Neural cell (in vitro differentiated cells): ENCODE results near the gene WIPF3. TPM values are rescaled to one million over a fixed set of nuclear protein-coding genes. Genes with fewer than 3 reads are reported as not detected.

Experiments
- H2AFZ ChIP-seq: fragments of 200-600, 300-800 bp; sonication (generic), shearing (Covaris generic); 2 replicates; pipeline ENCODE4 v1.6.0; 2014; ENCODE audit warnings: low read depth, mild to moderate bottlenecking, antibody characterized with exemption, low read length, moderate library complexity
- H3F3A ChIP-seq: fragments of 200-600 bp; shearing (Covaris generic); 2 replicates; pipeline ENCODE4 v1.6.1; 2016; ENCODE audit warnings: mild to moderate bottlenecking, moderate library complexity, mixed read lengths, antibody characterized with exemption, low read length; ENCODE audit not compliant: insufficient read depth, poor library complexity, severe bottlenecking
- H3K27ac ChIP-seq: fragments of 200-600, 300-800 bp; sonication (generic), shearing (Covaris generic); 2 replicates; pipeline ENCODE4 v1.5.1; 2014; ENCODE audit warnings: mild to moderate bottlenecking, low read length, moderate library complexity
- H3K27me3 ChIP-seq: fragments of 300-800, 200-600 bp; sonication (generic), shearing (Covaris generic); 2 replicates; pipeline ENCODE4 v1.6.0; 2014; ENCODE audit warnings: mild to moderate bottlenecking, low read depth, low read length, moderate library complexity; ENCODE audit not compliant: insufficient read depth
- H3K36me3 ChIP-seq: fragments of 300-800, 200-600 bp; sonication (generic), shearing (Covaris generic); 2 replicates; pipeline ENCODE4 v1.5.1; 2014; ENCODE audit warnings: mild to moderate bottlenecking, antibody characterized with exemption, low read length, moderate library complexity; ENCODE audit not compliant: insufficient read depth
- H3K4me2 ChIP-seq: fragments of 300-800, 200-600 bp; sonication (generic), shearing (Covaris generic); 2 replicates; pipeline ENCODE4 v1.6.0; 2014; ENCODE audit warnings: mild to moderate bottlenecking, low read length
- H3K4me3 ChIP-seq: fragments of 300-800, 200-600 bp; sonication (generic), shearing (Covaris generic); 2 replicates; pipeline ENCODE4 v1.5.1; 2014; ENCODE audit warnings: mild to moderate bottlenecking, low read length, moderate library complexity
- H3K79me2 ChIP-seq: fragments of 200-600 bp; shearing (Covaris generic); replicated peaks from 2 replicates; pipeline ENCODE4 v1.6.0; 2014; ENCODE audit warnings: mild to moderate bottlenecking, low read length, moderate library complexity; ENCODE audit not compliant: insufficient read depth
- H3K9ac ChIP-seq: fragments of 300-800, 200-600 bp; sonication (generic), shearing (Covaris generic); 2 replicates; pipeline ENCODE4 v1.6.1; 2016; ENCODE audit warnings: mild to moderate bottlenecking, low read length, mixed read lengths
- H3K9me2 ChIP-seq: fragments of 200-600 bp; shearing (Covaris generic); 2 replicates; pipeline ENCODE4 v1.6.1; 2016; ENCODE audit warnings: mild to moderate bottlenecking, low read length, mixed read lengths; ENCODE audit not compliant: insufficient read depth
- H3K9me3 ChIP-seq: fragments of 200-600, 300-800 bp; sonication (generic), shearing (Covaris generic); 2 replicates; pipeline ENCODE4 v1.6.1; 2016; ENCODE audit warnings: mild to moderate bottlenecking, mixed run types, low read length, moderate library complexity, mixed read lengths
- H4K20me1 ChIP-seq: fragments of 200-600 bp; shearing (Covaris generic); 2 replicates; pipeline ENCODE4 v1.6.1; 2016; ENCODE audit warnings: mild to moderate bottlenecking, mixed run types; ENCODE audit not compliant: insufficient read depth
- CTCF ChIP-seq: fragments of 450-650 bp; IDR thresholded peaks from 2 replicates; pipeline ENCODE4 v1.5.1; 2014; ENCODE audit warnings: antibody characterized with exemption, mild to moderate bottlenecking, moderate library complexity; ENCODE audit not compliant: poor library complexity, severe bottlenecking
- EP300 ChIP-seq: fragments of 450-650 bp; conservative IDR thresholded peaks from 2 replicates; pipeline ENCODE4 v1.6.1; 2014; ENCODE audit warnings: antibody characterized with exemption, mild to moderate bottlenecking, moderate library complexity; ENCODE audit not compliant: poor library complexity, severe bottlenecking
- EZH2 ChIP-seq: fragments of 200-600, 300-800 bp; shearing (Covaris generic), sonication (generic); IDR thresholded peaks from 2 replicates; pipeline ENCODE4 v1.6.1; 2014; ENCODE audit warnings: antibody characterized with exemption, low read length, borderline replicate concordance, mild to moderate bottlenecking; ENCODE audit not compliant: insufficient read depth, poor library complexity, severe bottlenecking
- MXI1 ChIP-seq: fragments of 450-650 bp; conservative IDR thresholded peaks from 2 replicates; pipeline ENCODE4 v1.6.1; 2014; ENCODE audit warnings: antibody characterized with exemption, mild to moderate bottlenecking; ENCODE audit not compliant: poor library complexity, severe bottlenecking
- POLR2AphosphoS5 ChIP-seq: IDR thresholded peaks from 2 replicates; pipeline ENCODE4 v1.6.1; 2012
- RAD21 ChIP-seq: fragments of 450-650 bp; conservative IDR thresholded peaks from 2 replicates; pipeline ENCODE4 v1.6.1; 2014; ENCODE audit warnings: antibody characterized with exemption, mild to moderate bottlenecking, moderate library complexity
- REST ChIP-seq: IDR thresholded peaks from 2 replicates; pipeline ENCODE4 v1.6.1; 2012; ENCODE audit warnings: borderline replicate concordance
- SMC3 ChIP-seq: fragments of 450-650 bp; conservative IDR thresholded peaks from 2 replicates; pipeline ENCODE4 v1.6.1; 2014; ENCODE audit warnings: antibody characterized with exemption, mild to moderate bottlenecking, moderate library complexity; ENCODE audit not compliant: poor library complexity
- TAF1 ChIP-seq: IDR thresholded peaks from 2 replicates; pipeline ENCODE4 v1.6.1; 2012; ENCODE audit warnings: low read depth
- polyA plus RNA-seq: library from polyadenylated mRNA; depleted of rRNA; stranded (reverse); fragments of >200 nt; gene quantifications from 2 replicates; pipeline ENCODE4 v1.2.3, GENCODE V29; 2014

The WIPF3 gene
- polyA plus RNA-seq, 1 donor from 2014 or later: 3.8 TPM

GRCh38 chr7:29873644-29874294 is 67.5 kb downstream of the WIPF3 start:
- no peaks in the 10 kb centered on the region for H3K36me3 ChIP-seq
- TF ChIP-seq POLR2AphosphoS5 (no peak), RAD21 (no peak), CTCF (no peak), EP300 (no peak), REST (no peak), MXI1 (no peak), TAF1 (no peak), SMC3 (no peak), EZH2 (no peak)
- no peak overlapping the region for H2AFZ ChIP-seq
- H3K79me2 ChIP-seq: no peaks in the 10 kb centered on the region
- no peaks in the 10 kb centered on the region for H3K9me3 ChIP-seq
- H4K20me1 ChIP-seq: no peaks in the 10 kb centered on the region
- H3K4me2 ChIP-seq: no peak overlapping the region
- no peak overlapping the region for H3K9ac ChIP-seq
- no peaks in the 10 kb centered on the region for H3K27me3 ChIP-seq
- H3K27ac ChIP-seq: no peak overlapping the region
- no peaks in the 10 kb centered on the region for H3F3A ChIP-seq
- no peaks in the 10 kb centered on the region for H3K9me2 ChIP-seq
- no peak overlapping the region for H3K4me3 ChIP-seq

GRCh38 chr7:29875741-29876140 is 69.4 kb downstream of the WIPF3 start:
- Histone ChIP-seq H3K27me3 (no peaks in the 10 kb centered on the region), H3K9me2 (no peaks in the 10 kb centered on the region), H3K79me2 (no peaks in the 10 kb centered on the region), H3K36me3 (no peaks in the 10 kb centered on the region), H3K9ac (no peak overlapping the region), H2AFZ (no peak overlapping the region), H3K4me3 (no peak overlapping the region), H3K9me3 (no peaks in the 10 kb centered on the region), H3K4me2 (no peak overlapping the region), H3F3A (no peaks in the 10 kb centered on the region), H3K27ac (no peak overlapping the region), H4K20me1 (no peaks in the 10 kb centered on the region)
- TF ChIP-seq RAD21 (no peak), EZH2 (no peak), CTCF (no peak), MXI1 (no peak), REST (no peak), SMC3 (no peak)
